ENCODE measurements around the gene TTC3. TPM values are rescaled to one million over a fixed set of nuclear protein-coding genes. Genes with fewer than 3 reads are reported as not detected.
A peak's percentile ranks its signal among the peaks of the same experiment; 100 is the strongest.

TTC3 gene
- total and polyA plus RNA-seq, 10 of the 15 experiments (the other 5 are each of a cell fraction or from before 2014, with no cell fraction given), result 23.1 to 94.9 (median 72.7) TPM

GRCh38 chr21:37059181-37059580, 13.9 kb upstream of the TTC3 start (continued):
- no peak for TF ChIP-seq EP300 (IDR thresholded peaks at IDR 0.05; ENCODE audit: borderline replicate concordance in 1 of 2, control insufficient read depth in 1 of 2, low read depth in 2 of 2, low read length in 2 of 2)
- no peak for TF ChIP-seq SRF (IDR thresholded peaks at IDR 0.05; ENCODE audit: low read depth in 2 of 2, low read length in 2 of 2)
- TF ChIP-seq IKZF2 (IDR thresholded peaks at IDR 0.05), result no peak
- TF ChIP-seq SREBF2 (IDR thresholded peaks at IDR 0.05; ENCODE audit: low read length), result no peak

DNA sequence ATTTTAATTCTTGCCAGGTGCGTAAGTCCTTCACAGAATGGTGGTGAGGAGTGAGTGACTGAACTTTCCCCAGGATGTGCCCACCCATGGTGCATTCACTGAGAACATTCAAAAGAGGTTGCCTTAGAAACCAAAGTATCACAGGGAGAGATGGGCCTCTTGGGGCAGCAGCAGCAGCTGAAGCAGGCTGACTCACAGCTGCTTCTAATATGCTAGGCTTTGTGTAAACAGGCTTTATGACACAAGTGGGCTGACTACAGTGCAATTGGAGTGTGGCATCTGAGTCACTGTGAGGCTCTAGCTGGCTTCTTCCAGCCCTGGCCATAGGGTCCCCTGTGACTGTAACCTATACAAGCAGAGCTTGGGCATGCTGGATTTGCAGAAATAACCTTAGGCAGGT, 12.8 kb upstream of the TTC3 start:
- 100% methylated on average over 1 of the region's 1 CpG for WGBS (ENCODE audit: insufficient coverage, insufficient replicate concordance, low lambda C conversion rate, missing lambda C conversion rate)
- no peak for TF ChIP-seq EGR1 (IDR thresholded peaks at IDR 0.05; ENCODE audit: borderline replicate concordance in 1 of 2, low read depth in 2 of 2, low read length in 2 of 2)
- no peak for TF ChIP-seq EP300 (IDR thresholded peaks at IDR 0.05; ENCODE audit: borderline replicate concordance in 1 of 2, control insufficient read depth in 1 of 2, low read depth in 2 of 2, low read length in 2 of 2)
- no peak for TF ChIP-seq HDAC6 (IDR thresholded peaks at IDR 0.05; ENCODE audit: unreplicated experiment)
- TF ChIP-seq MTA2 (IDR thresholded peaks at IDR 0.05; ENCODE audit: low read depth), result no peak
- TF ChIP-seq SPI1 (IDR thresholded peaks at IDR 0.05; ENCODE audit: borderline replicate concordance, insufficient read depth, low read depth, low read length), result no peak
- no peak for TF ChIP-seq ESRRA (IDR thresholded peaks at IDR 0.05; ENCODE audit: low read length)
- no peak for TF ChIP-seq ZNF622 (IDR thresholded peaks at IDR 0.05)
- no peak for TF ChIP-seq JUND (IDR thresholded peaks at IDR 0.05; ENCODE audit: low read depth, low read length)
- no peak for TF ChIP-seq RUNX3 (IDR thresholded peaks at IDR 0.05; ENCODE audit: low read length)
- no peak for TF ChIP-seq EZH2 (IDR thresholded peaks at IDR 0.05; ENCODE audit: borderline replicate concordance, control insufficient read depth, low read depth, low read length)
- no peak for TF ChIP-seq POLR2AphosphoS2 (IDR thresholded peaks at IDR 0.05; ENCODE audit: low read depth, low read length)
- no peak for TF ChIP-seq HCFC1 (IDR thresholded peaks at IDR 0.05; ENCODE audit: low read length)
- Histone ChIP-seq H3K9ac (ENCODE audit: control insufficient read depth, insufficient read depth, low read length) (no peak overlapping the region), H3K9me3 (replicated peaks; ENCODE audit: control insufficient read depth, insufficient read depth, low read length) (no peaks in the 10 kb centered on the region; the same call in 2 of the 3 replicates), H3K4me1 (ENCODE audit: control insufficient read depth, insufficient read depth, low read length) (no peaks in the 10 kb centered on the region), H3K27me3 (replicated peaks in 1 of 2; ENCODE audit: control insufficient read depth in 2 of 2, insufficient read depth in 2 of 2, low read length in 1 of 2) (no peaks in the 10 kb centered on the region), H3K79me2 (ENCODE audit: control insufficient read depth, insufficient read depth, low read length) (no peaks in the 10 kb centered on the region), H3K36me3 (ENCODE audit: control insufficient read depth in 2 of 2, insufficient read depth in 2 of 2, low read length in 1 of 2) (0 out of 4 replicates have a peak, but pooled peaks cover 0 to 3% of the 10 kb centered on the region in 2 experiments), H3K4me2 (ENCODE audit: control insufficient read depth, insufficient read depth) (no peak overlapping the region), H3K27ac (ENCODE audit: control insufficient read depth, insufficient read depth) (no peak overlapping the region), H3K4me3 (no peak overlapping the region), H2AFZ (ENCODE audit: control insufficient read depth, low read depth, low read length) (no peak overlapping the region), H4K20me1 (ENCODE audit: control insufficient read depth, insufficient read depth) (no peaks in the 10 kb centered on the region)
- CTCF ChIA-PET, result interaction anchor here (0.6 kb wide), 1 partner anchor 61 kb away, joined by 4 read pairs; no protein-coding TSS in a partner anchor
- SMC1A ChIA-PET (ENCODE audit: uncharacterized antibody, unreplicated experiment), result no interaction called here
- in situ Hi-C loops (cut with MboI), result no loop called here
- FAIRE-seq, result no peak
- peak; percentile 40 for ATAC-seq
- POLR2A ChIA-PET, result interaction anchor here (0.5 kb wide), 1 partner anchor 186 kb away, joined by 3 read pairs; no protein-coding TSS in a partner anchor
- BruUV-seq (replicated peaks), result no TSS peak
- intact Hi-C loops (cut with micrococcal nuclease; ENCODE audit: unreplicated experiment), result no loop called here
- RAD21 ChIA-PET (ENCODE audit: unreplicated experiment), result no interaction called here
- no peak for DNase-seq (ENCODE audit: low read depth, low spot score)

All from GM12878 (cell line).